SK-N-SH (cell line): ENCODE data around the gene HOXC4.
"Not testable (repeated sequence)": the region's sequence is repeated elsewhere in the genome, so short reads cannot be mapped to it uniquely, and the experiment has no call there.

ENCODE experiments used
- CTCF ChIP-seq: fragments of 200-600 bp; sonication (generic); IDR thresholded peaks from 2 replicates; pipeline ENCODE4 v1.6.1; 2017; ENCODE audit warnings: antibody characterized with exemption, mild to moderate bottlenecking, moderate library complexity
- EP300 ChIP-seq, 2 experiments: IDR thresholded peaks; 2 replicates each; pipeline versions ENCODE4 v1.4.0 to v1.6.1; 2012; ENCODE audit warnings: borderline replicate concordance in 1 of 2, low read depth in 1 of 2, low read length in 1 of 2
- PBX3 ChIP-seq: IDR thresholded peaks from 2 replicates; pipeline ENCODE4; 2012

GRCh38 chr12:54100588-54100987 is 47.0 kb downstream of the HOXC4 start:
- not testable (repeated sequence) for TF ChIP-seq PBX3; CTCF; EP300 (IDR thresholded peaks at IDR 0.05; ENCODE audit: borderline replicate concordance in 1 of 2, low read depth in 1 of 2, low read length in 1 of 2)
